Left ventricle myocardium inferior (tissue), 1 donor: ENCODE measurements around the gene KCTD17. TPM values are rescaled to one million over a fixed set of nuclear protein-coding genes. Genes with fewer than 3 reads are reported as not detected.

Experiments
- DNase-seq: peaks from one replicate; pipeline ENCODE4 v3.0.0-alpha.2; 2020
- H3K27ac ChIP-seq: fragments of 200-600 bp; replicated peaks from 2 replicates; pipeline ENCODE4 v1.8.0; 2021
- H3K27me3 ChIP-seq: fragments of 200-600 bp; 2 replicates; pipeline ENCODE4 v1.8.0; 2021; ENCODE audit warnings: low read depth
- H3K36me3 ChIP-seq: fragments of 200-600 bp; 2 replicates; pipeline ENCODE4 v1.8.0; 2021
- H3K4me1 ChIP-seq: fragments of 200-600 bp; 2 replicates; pipeline ENCODE4 v1.8.0; 2021
- H3K4me3 ChIP-seq: fragments of 200-600 bp; 2 replicates; pipeline ENCODE4 v1.8.0; 2021; ENCODE audit warnings: mild to moderate bottlenecking, moderate library complexity
- H3K9me3 ChIP-seq: fragments of 200-600 bp; replicated peaks from 2 replicates; pipeline ENCODE4 v1.8.0; 2021
- intact Hi-C: fragments of 100-400 bp; cut with micrococcal nuclease; formaldehyde crosslinking; loops from one replicate; pipeline ENCODE4 v1.11.0; 2022
- total RNA-seq: library from RNA; stranded (reverse); fragmentation: NEBNext Ultra II Directional; extraction: Animal tissue kit (Norgen Biotek cat#: 25700); gene quantifications from one replicate; pipeline ENCODE4 v1.2.1, GENCODE V29; 2021
- TF ChIP-seq, protein P1 (sequence below): fragments of 200-600 bp; IDR thresholded peaks from 2 replicates; pipeline ENCODE4 v1.8.0; 2021; ENCODE audit warnings: antibody characterized with exemption, mild to moderate bottlenecking, borderline replicate concordance
- donor health status: DM: no; HTN: yes; CAD: no; lungs with severe emphysema.

The KCTD17 gene
- total RNA-seq, 1 donor from 2014 or later, result 14.3 TPM

DNA sequence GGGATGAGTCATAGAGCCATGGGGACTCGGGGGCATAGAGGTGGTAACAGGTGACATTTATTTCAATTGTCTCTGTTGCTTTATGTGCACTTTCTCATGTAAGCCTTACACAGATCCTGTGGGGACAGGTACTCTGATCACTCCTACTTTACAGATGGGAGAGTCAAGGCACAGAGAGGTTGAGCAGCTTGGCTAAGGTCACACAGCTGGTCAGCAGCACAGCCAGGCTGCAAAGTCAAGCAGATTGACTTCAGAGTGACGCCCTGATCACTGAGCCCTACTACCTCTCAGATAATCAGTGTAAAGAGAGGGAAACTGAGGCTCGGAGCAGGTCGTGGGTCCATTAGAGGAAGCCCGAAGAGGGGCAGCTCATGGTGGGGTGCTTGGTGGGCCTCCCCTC is 54.4 kb downstream of the KCTD17 start:
- TF ChIP-seq, protein P1, sequence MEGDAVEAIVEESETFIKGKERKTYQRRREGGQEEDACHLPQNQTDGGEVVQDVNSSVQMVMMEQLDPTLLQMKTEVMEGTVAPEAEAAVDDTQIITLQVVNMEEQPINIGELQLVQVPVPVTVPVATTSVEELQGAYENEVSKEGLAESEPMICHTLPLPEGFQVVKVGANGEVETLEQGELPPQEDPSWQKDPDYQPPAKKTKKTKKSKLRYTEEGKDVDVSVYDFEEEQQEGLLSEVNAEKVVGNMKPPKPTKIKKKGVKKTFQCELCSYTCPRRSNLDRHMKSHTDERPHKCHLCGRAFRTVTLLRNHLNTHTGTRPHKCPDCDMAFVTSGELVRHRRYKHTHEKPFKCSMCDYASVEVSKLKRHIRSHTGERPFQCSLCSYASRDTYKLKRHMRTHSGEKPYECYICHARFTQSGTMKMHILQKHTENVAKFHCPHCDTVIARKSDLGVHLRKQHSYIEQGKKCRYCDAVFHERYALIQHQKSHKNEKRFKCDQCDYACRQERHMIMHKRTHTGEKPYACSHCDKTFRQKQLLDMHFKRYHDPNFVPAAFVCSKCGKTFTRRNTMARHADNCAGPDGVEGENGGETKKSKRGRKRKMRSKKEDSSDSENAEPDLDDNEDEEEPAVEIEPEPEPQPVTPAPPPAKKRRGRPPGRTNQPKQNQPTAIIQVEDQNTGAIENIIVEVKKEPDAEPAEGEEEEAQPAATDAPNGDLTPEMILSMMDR, result no peak
- Histone ChIP-seq H3K27ac (no peak overlapping the region), H3K4me1 (no peaks in the 10 kb centered on the region), H3K9me3 (no peaks in the 10 kb centered on the region), H3K4me3 (no peak overlapping the region), H3K36me3 (no peaks in the 10 kb centered on the region), H3K27me3 (peaks cover 45% of the 10 kb centered on the region)
- no peak for DNase-seq
- intact Hi-C loops, result no loop called here

DNA sequence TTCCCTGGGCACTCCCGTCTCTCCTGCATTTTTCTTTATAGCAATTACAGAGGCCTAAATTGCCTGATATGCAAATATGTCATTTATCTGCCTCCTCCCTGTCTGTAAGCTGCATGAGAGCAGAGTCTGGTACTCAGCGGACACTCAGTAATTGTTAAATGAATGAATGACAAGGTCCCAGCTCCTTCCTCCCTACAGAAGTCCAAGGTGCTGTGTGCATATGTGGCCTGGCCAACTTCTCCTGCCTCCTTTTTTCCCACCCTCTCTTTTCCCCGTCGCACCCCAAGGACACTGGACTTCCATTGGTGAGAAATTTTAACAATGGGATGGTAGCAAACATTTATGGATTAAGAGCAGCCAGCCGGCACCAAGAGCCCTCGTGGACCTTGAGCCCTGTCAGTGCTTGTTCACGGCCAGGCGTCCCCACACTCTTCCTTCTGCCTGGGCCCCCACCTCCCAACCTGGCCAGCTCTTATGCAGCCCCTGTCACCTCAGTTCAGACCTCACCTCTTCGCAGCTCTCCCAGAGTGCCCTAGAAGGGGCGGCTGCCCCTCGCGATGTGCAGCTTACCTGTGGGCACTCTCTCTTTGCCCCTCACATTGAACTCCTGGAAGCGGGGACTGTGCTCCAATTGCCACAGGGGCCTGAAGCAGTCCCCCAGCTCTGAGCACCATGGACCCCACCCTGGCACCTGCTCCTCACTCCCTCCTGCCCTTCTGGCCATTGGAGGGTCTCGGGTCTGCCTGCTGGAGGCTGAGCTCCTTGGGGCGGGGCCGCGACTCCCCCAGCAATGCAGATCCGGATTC is 56.5 kb downstream of the KCTD17 start:
- Histone ChIP-seq H3K4me3 (no peak overlapping the region), H3K36me3 (no peaks in the 10 kb centered on the region), H3K4me1 (no peaks in the 10 kb centered on the region), H3K27me3 (peaks cover 54% of the 10 kb centered on the region), H3K27ac (no peak overlapping the region), H3K9me3 (no peaks in the 10 kb centered on the region)
- DNase-seq, result no peak
- TF ChIP-seq, protein P1, result no peak
- intact Hi-C loops, result no loop called here

DNA sequence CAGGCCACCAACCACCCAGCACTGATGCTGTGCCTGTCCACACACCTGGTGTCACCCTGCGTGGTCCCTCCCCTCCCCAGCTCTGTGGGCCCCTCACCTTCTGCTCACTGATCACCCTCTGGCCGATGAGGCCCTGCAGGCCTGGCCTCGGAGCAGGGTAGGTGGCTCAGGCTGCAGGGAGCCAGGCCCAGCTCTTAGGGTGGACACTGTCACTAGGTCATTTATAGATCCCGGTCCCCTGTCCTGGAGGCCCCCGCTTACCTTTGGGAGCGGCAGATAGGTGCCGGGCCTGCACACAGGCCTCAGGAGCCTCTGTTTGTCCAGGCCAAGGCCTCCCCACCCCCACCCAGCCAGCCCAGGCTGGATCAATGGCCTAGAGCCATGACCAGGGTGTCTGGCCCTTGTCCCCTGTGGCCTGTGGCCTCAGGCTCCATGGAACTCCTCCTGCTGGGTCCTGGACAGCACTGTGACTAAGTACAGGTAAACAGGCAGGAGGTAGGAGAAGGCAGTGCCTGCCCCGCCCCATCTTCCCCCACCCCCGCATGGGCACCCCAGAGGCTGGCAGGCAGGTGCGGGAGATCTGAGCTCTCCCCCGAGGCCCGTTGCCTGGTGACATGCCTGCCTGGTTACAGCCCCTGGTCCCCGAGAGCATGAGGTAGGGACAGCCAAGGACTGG is 57.8 kb downstream of the KCTD17 start, which contains the start of gene TMPRSS6:
TSS of gene TMPRSS6 (minus strand) at position 472 of the 676 bp plus-strand sequence. CDS start 6,296 bp downstream, outside the sequence.
- no peaks in the 10 kb centered on the region for H3K9me3 ChIP-seq
- TF ChIP-seq, protein P1, result no peak
- no peaks in the 10 kb centered on the region for H3K4me1 ChIP-seq
- H3K36me3 ChIP-seq, result no peaks in the 10 kb centered on the region
- peaks cover 54% of the 10 kb centered on the region for H3K27me3 ChIP-seq
- no peak within 1 kb of the TSS for H3K27ac ChIP-seq
- H3K4me3 ChIP-seq, result no peak within 1 kb of the TSS
- intact Hi-C loops, result no loop called here
- DNase-seq, result no peak

DNA sequence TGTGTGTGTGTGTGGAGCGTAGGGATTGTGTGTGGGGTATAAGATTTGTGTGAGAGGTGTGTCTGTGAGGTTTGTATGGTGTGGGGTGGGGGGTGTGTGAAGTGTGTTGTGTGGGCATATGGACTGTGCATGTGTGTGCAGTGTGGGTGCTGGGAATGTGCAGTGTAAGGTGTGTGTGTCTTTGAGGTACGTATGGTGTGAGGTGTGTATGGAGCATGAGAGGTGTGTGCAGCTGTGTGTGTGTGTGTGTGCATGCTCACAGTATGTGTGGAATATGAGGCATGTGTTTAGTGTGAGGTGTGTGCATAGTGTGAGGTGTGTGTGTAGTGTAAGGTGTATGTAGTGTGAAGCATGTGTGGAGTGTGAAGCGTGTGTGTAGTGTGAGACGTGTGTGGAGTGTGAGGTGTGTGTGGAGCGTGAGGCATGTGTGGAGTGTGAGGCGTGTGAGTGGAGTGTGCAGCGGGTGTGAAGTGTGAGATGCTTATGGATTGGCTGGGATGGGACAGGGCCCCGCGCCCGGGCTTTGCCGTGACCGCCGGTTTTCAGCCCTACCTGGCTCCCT is 59.7 kb downstream of the KCTD17 start:
- Histone ChIP-seq H3K27ac (no peak overlapping the region), H3K4me3 (no peak overlapping the region), H3K9me3 (no peaks in the 10 kb centered on the region), H3K27me3 (peaks cover 60% of the 10 kb centered on the region), H3K36me3 (no peaks in the 10 kb centered on the region), H3K4me1 (no peaks in the 10 kb centered on the region)
- TF ChIP-seq, protein P1, result no peak
- DNase-seq, result no peak
- intact Hi-C loops, result no loop called here

DNA sequence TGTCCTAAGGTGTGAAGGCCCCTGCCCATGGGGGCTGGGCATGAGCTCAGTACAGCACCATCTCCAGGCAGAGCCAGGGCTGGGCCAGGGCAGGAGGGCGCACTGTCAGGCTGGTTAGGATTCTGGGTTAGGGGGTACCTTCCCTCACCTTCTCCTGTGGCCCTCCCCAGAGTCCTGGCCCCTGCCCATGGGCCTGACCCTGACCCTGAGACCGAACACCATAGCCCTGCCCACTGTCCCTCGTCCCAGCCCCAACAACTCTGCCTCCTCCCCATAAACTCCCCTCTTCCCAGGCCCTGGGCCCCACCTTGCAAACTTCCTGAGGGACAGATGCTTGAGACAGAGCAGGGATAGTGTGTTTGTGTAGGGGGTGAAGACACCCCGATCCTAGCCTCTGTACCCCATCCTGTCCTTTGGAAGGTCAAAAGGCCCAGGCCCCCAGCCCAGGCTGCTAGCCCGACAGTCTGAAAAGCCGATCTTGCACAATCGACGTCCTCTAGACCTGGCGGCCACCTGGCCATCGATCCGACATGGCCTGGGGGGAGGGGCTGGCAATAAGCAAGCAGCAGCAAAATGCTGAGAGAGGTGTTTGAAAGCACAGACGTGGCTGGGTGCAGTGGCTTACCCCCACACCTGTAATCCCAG is 60.7 kb downstream of the KCTD17 start:
- no peak overlapping the region for H3K4me3 ChIP-seq
- intact Hi-C loops, result no loop called here
- H3K27me3 ChIP-seq, result peaks cover 65% of the 10 kb centered on the region
- no peak overlapping the region for H3K27ac ChIP-seq
- no peak for DNase-seq
- H3K9me3 ChIP-seq, result no peaks in the 10 kb centered on the region
- no peaks in the 10 kb centered on the region for H3K36me3 ChIP-seq
- TF ChIP-seq, protein P1, result no peak
- H3K4me1 ChIP-seq, result no peaks in the 10 kb centered on the region
